SK-N-MC (cell line): ENCODE data around the gene DEGS2.
A peak's percentile ranks its signal among the peaks of the same experiment; 100 is the strongest.

Experiments used
- DNase-seq: peaks from one replicate; pipeline ENCODE4 v3.0.0-alpha.2; 2011; ENCODE audit warnings: low read depth, low spot score
- H3K27ac ChIP-seq: fragments of 200-600 bp; sonication (generic); 2 replicates; pipeline ENCODE4 v1.5.1; 2016; ENCODE audit warnings: mixed run types
- H3K36me3 ChIP-seq: fragments of 200-600 bp; sonication (generic); 2 replicates; pipeline ENCODE4 v1.6.1; 2017; ENCODE audit warnings: antibody characterized with exemption, low read length, mixed read lengths; ENCODE audit not compliant: insufficient read depth
- H3K4me3 ChIP-seq: fragments of 200-600 bp; sonication (generic); 2 replicates; pipeline ENCODE4 v1.5.1; 2016
- H3K9ac ChIP-seq: fragments of 200-600 bp; sonication (generic); 2 replicates; pipeline ENCODE4 v1.8.0; 2017; ENCODE audit warnings: mixed run types, mixed read lengths; ENCODE audit not compliant: insufficient read length
- H3K9me3 ChIP-seq: fragments of 200-600 bp; sonication (generic); 2 replicates; pipeline ENCODE4 v1.6.1; 2017; ENCODE audit warnings: low read depth, mild to moderate bottlenecking, antibody characterized with exemption, low read length, moderate library complexity, mixed read lengths
- EZH2 ChIP-seq: fragments of 200-600 bp; sonication (generic); IDR thresholded peaks from one replicate; pipeline ENCODE4 v1.6.1; 2017; ENCODE audit warnings: antibody characterized with exemption
- FOXP2 ChIP-seq: optimal IDR thresholded peaks from 2 replicates; pipeline ENCODE3; 2011; ENCODE audit warnings: mild to moderate bottlenecking, moderate library complexity; ENCODE audit not compliant: insufficient read depth; ENCODE audit errors: extremely low read length, control extremely low read depth
- POLR2AphosphoS5 ChIP-seq: IDR thresholded peaks from 2 replicates; pipeline ENCODE4 v1.6.1; 2012; ENCODE audit warnings: mild to moderate bottlenecking, low read depth, low read length, borderline replicate concordance

DEGS2 gene

GRCh38 chr14:100109594-100109955, 49.9 kb downstream of the DEGS2 start:
- TF ChIP-seq FOXP2 (no peak), EZH2 (no peak), POLR2AphosphoS5 (no peak)
- no peak overlapping the region for H3K9ac ChIP-seq
- no peak for DNase-seq
- no peak overlapping the region for H3K27ac ChIP-seq
- H3K36me3 ChIP-seq: no peaks in the 10 kb centered on the region
- no peaks in the 10 kb centered on the region for H3K9me3 ChIP-seq
- H3K4me3 ChIP-seq: no peak overlapping the region

- no peak overlapping the region for H3K27ac ChIP-seq
- H3K9ac ChIP-seq: no peak overlapping the region
- TF ChIP-seq POLR2AphosphoS5: no peak
- TF ChIP-seq EZH2: no peak
- no peak for TF ChIP-seq FOXP2
- H3K9me3 ChIP-seq: no peaks in the 10 kb centered on the region
- no peaks in the 10 kb centered on the region for H3K36me3 ChIP-seq
- no peak for DNase-seq
- H3K4me3 ChIP-seq: no peak overlapping the region
Measured at GRCh38 chr14:100108840-100109593, 50.4 kb downstream of the DEGS2 start.

- Histone ChIP-seq H3K27ac (no peak overlapping the region), H3K9ac (no peak overlapping the region)
Measured at GRCh38 chr14:100108042-100108825, 51.2 kb downstream of the DEGS2 start.

GRCh38 chr14:100107236-100107635, 52.2 kb downstream of the DEGS2 start:
- Histone ChIP-seq H3K9me3 (no peaks in the 10 kb centered on the region), H3K36me3 (no peaks in the 10 kb centered on the region), H3K9ac (no peak overlapping the region), H3K27ac (no peak overlapping the region), H3K4me3 (no peak overlapping the region)
- TF ChIP-seq EZH2: no peak
- no peak for TF ChIP-seq FOXP2
- TF ChIP-seq POLR2AphosphoS5: no peak
- DNase-seq: no peak

More at GRCh38 chr14:100108042-100108825, 51.2 kb downstream of the DEGS2 start:
- no peak for DNase-seq
- H3K36me3 ChIP-seq: no peaks in the 10 kb centered on the region
- no peaks in the 10 kb centered on the region for H3K9me3 ChIP-seq
- no peak for TF ChIP-seq POLR2AphosphoS5
- TF ChIP-seq FOXP2: no peak
- no peak for TF ChIP-seq EZH2
- H3K4me3 ChIP-seq: no peak overlapping the region

- no peak for DNase-seq
- no peak overlapping the region for H3K27ac ChIP-seq
- no peaks in the 10 kb centered on the region for H3K36me3 ChIP-seq
- no peak overlapping the region for H3K4me3 ChIP-seq
- no peaks in the 10 kb centered on the region for H3K9me3 ChIP-seq
- H3K9ac ChIP-seq: no peak overlapping the region
- TF ChIP-seq EZH2 (no peak), FOXP2 (no peak), POLR2AphosphoS5 (no peak)
Measured at GRCh38 chr14:100106250-100107112, 53.0 kb downstream of the DEGS2 start.

- no peak for TF ChIP-seq EZH2
- Histone ChIP-seq H3K9ac (no peak overlapping the region), H3K27ac (no peak overlapping the region), H3K9me3 (no peaks in the 10 kb centered on the region), H3K4me3 (no peak overlapping the region), H3K36me3 (no peaks in the 10 kb centered on the region)
- no peak for DNase-seq
Measured at GRCh38 chr14:100105357-100106169, 53.9 kb downstream of the DEGS2 start.

GRCh38 chr14:100104523-100105300, 54.7 kb downstream of the DEGS2 start:
- no peak overlapping the region for H3K9ac ChIP-seq
- H3K27ac ChIP-seq: peak overlapping the region; percentile 77
- H3K9me3 ChIP-seq: no peaks in the 10 kb centered on the region
- peak; percentile 70 for DNase-seq
- H3K36me3 ChIP-seq: no peaks in the 10 kb centered on the region
- TF ChIP-seq POLR2AphosphoS5: no peak
- no peak for TF ChIP-seq EZH2
- TF ChIP-seq FOXP2: no peak
- peak overlapping the region; percentile 31; the same call in 1 of the 2 replicates for H3K4me3 ChIP-seq
